H1 (cell line): ENCODE results near the gene TMEM196.

ENCODE experiments used
- CEBPB ChIP-seq: IDR thresholded peaks from 2 replicates; pipeline ENCODE4 v1.6.1; 2012; ENCODE audit warnings: low read depth, low read length
- POLR2A ChIP-seq, 2 experiments: IDR thresholded peaks; 1 replicate in 1 of 2; 2 replicates in 1 of 2; pipeline ENCODE4 v1.6.1; 2011; ENCODE audit warnings: low read depth in 2 of 2, low read length in 2 of 2, mild to moderate bottlenecking in 2 of 2; ENCODE audit errors: control extremely low read depth in 1 of 2
- RAD21 ChIP-seq, 2 experiments: IDR thresholded peaks in 1 of 2; conservative IDR thresholded peaks in 1 of 2; 2 replicates each; pipeline ENCODE4 v1.6.1; 2011; ENCODE audit warnings: low read depth in 2 of 2, low read length in 2 of 2, improper control_type of control experiment in 1 of 2, inconsistent platforms in 1 of 2, mild to moderate bottlenecking in 1 of 2, moderate library complexity in 1 of 2
- TF ChIP-seq, protein P1 (sequence below), 3 experiments: IDR thresholded peaks; 1 replicate in 2 of 3; 2 replicates in 1 of 3; pipeline versions ENCODE4 v1.5.1 to v1.6.1; 2011; ENCODE audit warnings: low read length in 3 of 3, mild to moderate bottlenecking in 3 of 3, inconsistent platforms in 2 of 3, low read depth in 1 of 3, moderate library complexity in 1 of 3; ENCODE audit not compliant: insufficient read depth in 1 of 3; ENCODE audit errors: control extremely low read depth in 1 of 3

- no peak for TF ChIP-seq POLR2A (IDR thresholded peaks at IDR 0.05; ENCODE audit: control extremely low read depth in 1 of 2, low read depth in 2 of 2, low read length in 2 of 2)
- no peak for TF ChIP-seq CEBPB
- TF ChIP-seq, protein P1, sequence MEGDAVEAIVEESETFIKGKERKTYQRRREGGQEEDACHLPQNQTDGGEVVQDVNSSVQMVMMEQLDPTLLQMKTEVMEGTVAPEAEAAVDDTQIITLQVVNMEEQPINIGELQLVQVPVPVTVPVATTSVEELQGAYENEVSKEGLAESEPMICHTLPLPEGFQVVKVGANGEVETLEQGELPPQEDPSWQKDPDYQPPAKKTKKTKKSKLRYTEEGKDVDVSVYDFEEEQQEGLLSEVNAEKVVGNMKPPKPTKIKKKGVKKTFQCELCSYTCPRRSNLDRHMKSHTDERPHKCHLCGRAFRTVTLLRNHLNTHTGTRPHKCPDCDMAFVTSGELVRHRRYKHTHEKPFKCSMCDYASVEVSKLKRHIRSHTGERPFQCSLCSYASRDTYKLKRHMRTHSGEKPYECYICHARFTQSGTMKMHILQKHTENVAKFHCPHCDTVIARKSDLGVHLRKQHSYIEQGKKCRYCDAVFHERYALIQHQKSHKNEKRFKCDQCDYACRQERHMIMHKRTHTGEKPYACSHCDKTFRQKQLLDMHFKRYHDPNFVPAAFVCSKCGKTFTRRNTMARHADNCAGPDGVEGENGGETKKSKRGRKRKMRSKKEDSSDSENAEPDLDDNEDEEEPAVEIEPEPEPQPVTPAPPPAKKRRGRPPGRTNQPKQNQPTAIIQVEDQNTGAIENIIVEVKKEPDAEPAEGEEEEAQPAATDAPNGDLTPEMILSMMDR (IDR thresholded peaks at IDR 0.05; ENCODE audit: control extremely low read depth in 1 of 3, insufficient read depth in 1 of 3, low read depth in 1 of 3, low read length in 3 of 3) = no peak
- no peak for TF ChIP-seq RAD21 (IDR thresholded peaks at IDR 0.05 in 1 of 2, conservative IDR thresholded peaks at IDR 0.05 in 1 of 2; ENCODE audit: low read depth in 2 of 2, low read length in 2 of 2)
Observed at GRCh38 chr7:19700936-19701335, 72.5 kb downstream of the TMEM196 start.
